ENCODE results near the gene CUEDC2.

- TF ChIP-seq ZNF263 (CRISPR knock-in tag; IDR thresholded peaks at IDR 0.05; ENCODE audit: low read depth), result no peak
- TF ChIP-seq CTCF (IDR thresholded peaks at IDR 0.05), result no peak
- no peak for TF ChIP-seq NR1H2 (CRISPR knock-in tag; IDR thresholded peaks at IDR 0.05)
- TF ChIP-seq JUN (CRISPR knock-in tag; IDR thresholded peaks at IDR 0.05), result no peak
- TF ChIP-seq FOXP1 (CRISPR knock-in tag; IDR thresholded peaks at IDR 0.05; ENCODE audit: borderline replicate concordance), result no peak
- TF ChIP-seq USF2 (CRISPR knock-in tag; IDR thresholded peaks at IDR 0.05), result no peak
- TF ChIP-seq USF1 (CRISPR knock-in tag; IDR thresholded peaks at IDR 0.05), result no peak
- no peak for TF ChIP-seq ZNF138 (CRISPR knock-in tag; conservative IDR thresholded peaks at IDR 0.05)
- TF ChIP-seq ZNF416 (CRISPR knock-in tag; IDR thresholded peaks at IDR 0.05), result no peak
- no peak for TF ChIP-seq FOXK1 (CRISPR knock-in tag; IDR thresholded peaks at IDR 0.05)
- no peak for TF ChIP-seq ATF3 (CRISPR knock-in tag; conservative IDR thresholded peaks at IDR 0.05)
- no peak for TF ChIP-seq MAX (CRISPR knock-in tag; IDR thresholded peaks at IDR 0.05)
These were observed 5.1 kb upstream of the CUEDC2 start for GRCh38 chr10:102437515-102437914.

Measured in WTC11 (cell line).